ENCODE data around the gene NHEJ1. TPM values are rescaled to one million over a fixed set of nuclear protein-coding genes. Genes with fewer than 3 reads are reported as not detected.
A peak's percentile ranks its signal among the peaks of the same experiment; 100 is the strongest.

NHEJ1 gene
- polyA plus RNA-seq, 5 donors: 14.8 to 20.9 (median 17.5) TPM

DNA sequence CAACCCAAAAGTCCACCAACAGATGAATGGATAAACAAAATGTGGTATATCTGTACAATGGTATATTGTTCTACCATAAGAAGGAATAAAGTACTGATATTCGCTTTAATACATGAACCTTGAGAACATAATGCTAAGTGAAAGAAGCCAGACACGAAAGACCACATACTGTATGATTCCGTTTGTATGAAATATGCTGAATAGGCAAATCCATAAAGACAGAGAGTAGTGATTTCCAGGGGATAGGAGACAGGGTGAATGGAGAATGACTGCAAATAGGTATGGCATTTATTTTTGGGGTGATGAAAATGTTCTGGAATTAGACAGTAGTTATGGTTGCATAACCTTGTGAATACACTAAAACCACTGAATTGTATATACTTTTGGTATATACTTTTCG is 71.3 kb downstream of the NHEJ1 start:
- DNase-seq: no peak

- DNase-seq: no peak
Observed at GRCh38 chr2:219087848-219088247, 72.8 kb downstream of the NHEJ1 start.

DNA sequence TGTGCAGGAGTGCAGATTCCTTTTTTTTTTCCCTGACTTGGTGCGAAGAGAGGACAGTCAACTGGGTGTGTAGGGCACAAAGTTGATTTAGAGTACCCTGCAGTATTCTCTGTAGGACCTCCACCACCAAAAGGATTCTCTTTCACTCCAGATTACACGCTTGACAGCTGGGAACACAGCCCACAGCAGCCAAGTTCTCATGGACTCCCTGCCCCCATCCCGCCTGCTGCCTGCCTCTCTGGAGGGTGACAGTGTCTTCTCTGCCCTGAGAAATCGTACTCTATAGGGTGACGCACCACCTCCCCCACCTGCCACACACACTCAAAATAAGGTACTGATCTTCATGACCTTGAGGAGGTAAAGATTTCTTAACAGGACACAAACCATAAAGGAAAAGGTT is 73.3 kb downstream of the NHEJ1 start:
- no peak for DNase-seq

DNA sequence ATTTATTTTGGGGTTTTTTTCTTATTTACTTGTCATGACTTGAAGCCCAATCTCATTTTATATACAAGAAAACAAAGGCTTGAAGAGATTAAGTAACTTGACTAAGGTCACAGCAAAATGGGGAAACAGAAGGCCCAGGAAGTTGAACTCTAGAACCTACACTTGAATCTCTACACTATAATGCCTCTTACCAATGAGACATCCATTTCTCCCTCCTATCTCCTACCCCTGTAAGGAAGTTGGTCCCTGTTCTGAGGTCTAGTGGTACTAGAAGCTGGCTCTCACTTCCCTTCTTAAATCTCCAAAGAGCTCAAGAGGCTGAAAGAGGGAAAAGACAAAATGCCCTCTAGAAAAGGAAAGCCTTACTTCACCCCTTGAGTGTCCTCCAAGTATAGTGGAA is 74.4 kb downstream of the NHEJ1 start:
- DNase-seq: no peak

GRCh38 chr2:219084791-219085190 is 75.8 kb downstream of the NHEJ1 start:
- DNase-seq: no peak

DNA sequence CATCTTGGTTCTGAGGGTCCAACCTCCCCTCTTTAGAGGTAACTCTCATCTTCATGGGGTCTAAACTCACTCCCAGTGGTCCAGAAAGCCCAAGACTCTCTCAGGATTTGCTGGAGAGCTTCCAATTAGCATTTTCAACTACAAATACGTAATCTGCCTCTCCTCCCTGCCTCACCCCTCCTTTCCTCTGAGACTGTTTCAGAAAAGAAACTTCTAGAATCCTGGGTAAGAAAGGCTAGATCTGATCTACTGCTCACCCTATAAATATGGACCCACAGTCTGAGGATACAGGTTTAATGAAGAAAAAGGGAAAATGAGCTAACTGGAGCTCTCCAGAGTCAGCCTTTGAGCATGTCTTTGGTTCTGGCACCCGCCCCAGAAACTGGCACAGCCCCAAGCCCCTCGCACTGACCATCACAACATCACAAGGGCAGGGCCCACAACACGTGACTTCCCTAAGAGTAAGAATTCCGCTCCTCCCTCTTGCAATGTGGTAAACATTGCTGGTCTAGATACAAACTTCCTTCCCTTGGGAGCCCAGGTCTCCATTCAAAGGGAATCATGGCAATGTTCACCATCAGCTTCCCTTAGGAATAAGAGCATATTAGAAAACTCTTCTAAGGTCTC is 78.2 kb downstream of the NHEJ1 start:
- no peak for DNase-seq

- DNase-seq: no peak
Observed at GRCh38 chr2:219081701-219082331, 78.8 kb downstream of the NHEJ1 start.

- DNase-seq: no peak
Observed at GRCh38 chr2:219081096-219081495, 79.5 kb downstream of the NHEJ1 start.

- no peak for DNase-seq
Observed at GRCh38 chr2:219079417-219079816, 81.2 kb downstream of the NHEJ1 start.

- DNase-seq: no peak
Observed at GRCh38 chr2:219078951-219079350, 81.7 kb downstream of the NHEJ1 start.

- no peak for DNase-seq
Observed at GRCh38 chr2:219078126-219078525, 82.5 kb downstream of the NHEJ1 start.

GRCh38 chr2:219076253-219076652 is 84.4 kb downstream of the NHEJ1 start:
- no peak for DNase-seq

DNA sequence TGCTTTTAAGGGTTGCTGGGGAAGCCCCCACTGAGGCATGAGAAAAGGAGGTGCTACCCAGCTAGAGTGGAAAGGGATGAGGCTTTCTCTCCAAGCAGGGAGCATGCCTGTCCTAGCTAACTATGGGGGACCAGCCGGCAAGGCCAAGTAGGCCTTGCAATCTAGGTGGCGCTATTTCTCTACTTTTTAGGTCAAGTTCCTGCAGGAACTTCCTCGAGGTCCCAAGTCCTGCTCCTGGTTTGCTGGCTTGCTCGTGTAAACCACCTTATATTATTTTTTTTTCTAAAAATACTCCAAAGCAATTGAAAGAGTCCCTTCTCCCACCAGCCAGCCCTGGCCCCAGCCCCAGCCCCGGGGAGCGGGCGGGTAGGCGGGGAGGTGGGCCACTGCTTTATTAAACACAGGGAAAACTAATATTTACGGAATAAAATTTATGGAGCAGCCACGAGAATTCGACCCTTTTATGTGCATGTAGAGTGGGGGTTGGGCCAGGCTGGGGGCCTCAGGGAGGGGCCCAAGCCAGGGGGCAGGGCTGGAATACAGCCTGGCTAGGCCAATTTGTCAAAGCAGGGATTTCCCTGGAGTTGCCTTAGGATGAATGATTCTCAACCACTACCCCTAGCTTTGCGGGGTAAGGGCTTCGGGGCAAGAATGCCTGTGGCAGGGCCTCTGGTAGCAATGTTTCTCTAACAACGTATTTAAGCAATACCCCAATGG is 87.0 kb downstream of the NHEJ1 start:
- DNase-seq: peak in 1 of 2 donors; percentile 48

DNA sequence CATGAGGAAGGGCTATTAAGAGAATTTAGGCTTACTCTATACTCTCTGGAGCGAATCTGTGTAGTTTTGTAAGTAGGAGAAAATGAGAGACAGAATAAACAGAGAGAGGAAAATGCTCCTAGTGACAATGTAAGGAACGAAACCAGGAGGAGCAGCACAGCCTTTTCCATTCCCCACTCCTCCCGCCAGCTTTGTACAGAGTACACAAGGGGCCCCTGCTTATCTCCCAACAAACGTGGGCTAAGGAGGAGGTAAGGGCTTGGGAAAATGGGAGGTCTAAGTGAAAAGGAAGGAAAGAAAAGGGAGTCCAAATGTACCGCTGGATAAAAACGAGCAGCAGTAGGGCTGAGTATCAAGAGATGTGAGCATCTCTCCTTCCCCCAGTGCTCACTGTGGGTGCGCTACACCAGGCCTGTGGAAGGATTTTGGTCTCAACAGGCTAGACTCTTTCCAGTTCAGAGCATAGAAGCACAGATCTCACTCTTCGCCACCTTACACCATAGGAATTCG is 87.8 kb downstream of the NHEJ1 start:
- no peak for DNase-seq

DNA sequence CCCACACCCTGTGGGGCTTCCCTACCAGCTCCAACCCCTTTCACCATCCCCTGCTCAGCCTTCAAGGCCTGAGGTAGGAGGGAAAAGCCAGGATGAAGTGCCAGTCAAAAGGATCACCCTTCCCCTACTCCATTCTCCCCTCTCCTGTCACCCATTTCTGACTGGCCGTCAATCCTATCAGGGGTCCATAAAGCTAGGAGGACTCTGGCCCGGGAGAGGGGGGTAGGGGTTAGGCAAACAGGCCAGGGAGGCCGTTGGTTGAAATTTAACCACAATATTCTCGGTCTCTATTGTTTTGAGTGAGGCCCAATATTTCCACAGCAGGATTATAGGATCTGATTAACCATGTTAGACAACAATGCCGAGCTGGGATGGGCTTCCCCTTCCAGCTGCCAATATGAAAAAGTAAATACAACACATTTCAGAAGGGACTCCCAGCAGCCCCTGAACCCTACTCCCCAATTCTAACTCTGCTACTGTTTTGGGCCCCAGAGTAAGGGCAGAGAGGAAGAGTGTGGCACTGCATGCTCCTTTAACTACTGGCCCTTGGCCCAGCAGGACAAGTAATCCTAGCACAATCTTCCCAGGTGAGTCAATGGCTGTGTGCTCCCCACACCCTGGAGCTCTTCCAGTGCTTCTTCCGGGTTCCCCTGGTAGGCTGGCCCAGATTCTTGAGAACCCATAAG is 89.3 kb downstream of the NHEJ1 start:
- DNase-seq: no peak

DNA sequence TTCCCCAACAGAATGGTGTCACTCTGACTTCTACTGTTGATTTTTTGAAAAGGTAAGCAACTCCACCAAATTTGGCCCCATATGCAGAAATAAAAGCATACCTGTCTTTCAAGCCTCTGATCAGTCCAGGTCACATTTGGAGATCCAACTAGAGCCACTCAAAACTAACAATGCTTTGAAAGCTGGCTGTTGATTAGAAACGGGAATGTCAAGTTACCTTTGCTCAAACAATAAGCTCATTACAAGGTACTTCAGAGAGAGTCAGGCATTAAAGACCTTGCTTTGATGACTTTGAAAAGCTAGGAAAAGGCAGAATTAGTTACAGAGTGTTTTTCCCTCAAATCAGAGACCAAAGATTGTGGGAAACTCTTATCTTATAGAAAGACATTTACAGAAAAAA is 95.1 kb downstream of the NHEJ1 start:
- DNase-seq: no peak

DNA sequence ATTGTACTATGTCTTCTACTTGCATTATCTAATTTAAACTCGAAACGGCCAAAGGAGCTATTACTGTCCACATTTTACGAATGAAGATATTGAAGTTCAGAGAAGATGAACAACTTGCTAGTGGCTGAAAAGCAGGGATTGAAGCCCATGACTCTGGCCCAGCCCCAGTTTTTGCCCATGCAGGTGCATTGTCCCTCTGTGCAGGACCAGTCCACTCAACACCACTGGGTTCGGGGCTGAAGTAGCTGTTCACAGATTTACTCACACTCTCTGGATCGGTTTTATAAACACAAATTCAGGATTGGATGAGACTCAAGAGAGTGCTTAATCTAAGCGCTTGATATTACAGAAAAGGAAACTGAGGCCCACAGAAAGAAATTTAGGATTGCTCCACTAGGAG is 98.5 kb downstream of the NHEJ1 start:
- DNase-seq: no peak

GRCh38 chr2:219060821-219061791 is 99.5 kb downstream of the NHEJ1 start, which contains the start of gene IHH:
TSS of gene IHH (minus strand) at chr2:219060921. CDS start at chr2:219060467, 454 bp downstream.
- DNase-seq: no peak

GRCh38 chr2:219059725-219060682 is 100.6 kb downstream of the NHEJ1 start:
- DNase-seq: no peak

DNA sequence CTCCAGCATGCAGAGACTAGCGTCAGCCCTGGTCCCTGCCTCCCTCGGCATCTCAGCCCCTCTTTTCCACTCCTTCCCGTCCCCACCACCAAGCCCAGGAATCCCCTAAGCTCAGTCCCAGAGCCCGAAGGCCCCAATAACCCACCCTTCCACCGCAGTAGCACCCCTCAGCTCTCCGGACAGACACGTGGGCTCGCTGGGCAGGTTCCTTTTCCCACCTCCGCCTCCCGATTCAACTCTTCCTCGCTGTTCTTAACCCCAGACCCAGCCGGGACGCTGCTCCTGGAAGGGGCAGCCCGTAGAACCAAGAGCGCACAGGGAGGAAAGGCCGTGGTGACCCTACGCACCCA is 101.3 kb downstream of the NHEJ1 start:
- DNase-seq: no peak

Data from right lung (tissue), 5 donors.